ENCODE data around the gene MYL4. TPM values are rescaled to one million over a fixed set of nuclear protein-coding genes. Genes with fewer than 3 reads are reported as not detected.

The MYL4 gene
- total and polyA plus RNA-seq, 2 of the 8 experiments (the other 6 are each of a cell fraction or from before 2014, with no cell fraction given), result 0.12 TPM; not detected in 1

DNA sequence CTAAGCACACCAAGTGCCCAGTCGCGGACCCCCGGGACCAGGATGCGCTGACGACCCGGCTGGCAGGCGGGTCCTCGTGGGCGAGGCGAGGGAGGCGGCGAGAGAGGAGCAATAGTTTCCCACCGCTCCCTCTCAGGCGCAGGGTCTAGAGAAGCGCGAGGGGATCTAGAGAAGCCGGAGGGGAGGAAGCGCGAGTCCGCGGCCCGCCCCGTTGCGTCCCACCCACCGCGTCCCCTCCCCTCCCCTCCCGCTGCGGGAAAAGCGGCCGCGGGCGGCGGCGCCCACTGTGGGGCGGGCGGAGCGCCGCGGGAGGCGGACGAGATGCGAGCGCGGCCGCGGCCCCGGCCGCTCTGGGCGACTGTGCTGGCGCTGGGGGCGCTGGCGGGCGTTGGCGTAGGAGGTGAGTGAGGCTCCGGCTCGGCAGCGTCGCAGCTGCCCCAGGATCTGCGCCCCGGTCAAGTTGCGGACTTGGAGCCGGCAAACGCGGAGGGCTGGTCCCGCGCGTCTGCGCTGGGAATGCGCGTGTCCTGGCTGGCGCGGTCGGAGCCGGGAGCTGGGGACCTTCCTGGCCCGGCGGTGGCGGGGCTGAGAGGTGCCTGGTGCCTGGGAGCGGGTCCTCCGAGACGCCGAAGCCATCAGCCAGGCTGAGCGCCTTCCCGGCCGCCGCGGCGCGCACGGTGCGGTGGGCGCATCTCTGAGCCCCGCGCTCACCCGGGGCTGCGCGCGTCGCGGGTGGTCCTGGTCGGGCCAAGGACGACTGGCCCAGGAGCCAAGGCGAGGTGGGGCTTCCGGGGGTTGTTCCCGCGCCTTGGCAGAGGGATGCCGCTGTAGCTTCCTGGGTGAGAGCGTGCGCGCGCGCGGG is 44.6 kb downstream of the MYL4 start, which contains the start of gene ITGB3 (continued):
- TF ChIP-seq RBBP5 (IDR thresholded peaks at IDR 0.05; ENCODE audit: borderline replicate concordance, low read depth, low read length) (peak; percentile 70; the same call in 1 of the 2 replicates), CREB1 (IDR thresholded peaks at IDR 0.05) (peak; percentile 53; the same call in 1 of the 2 replicates), HDAC2 (IDR thresholded peaks at IDR 0.05; ENCODE audit: borderline replicate concordance in 1 of 2, low read depth in 2 of 2, low read length in 2 of 2) (peak in 1 of 2 experiments; percentile 16; a peak in 1 of 4 replicates), EZH2 (IDR thresholded peaks at IDR 0.05; ENCODE audit: low read depth, low read length, severe bottlenecking) (peak; percentile 53), EGR1 (IDR thresholded peaks at IDR 0.05; ENCODE audit: borderline replicate concordance, low read depth, low read length) (peak; percentile 37; the same call in 1 of the 2 replicates)
- TF ChIP-seq, protein P1, sequence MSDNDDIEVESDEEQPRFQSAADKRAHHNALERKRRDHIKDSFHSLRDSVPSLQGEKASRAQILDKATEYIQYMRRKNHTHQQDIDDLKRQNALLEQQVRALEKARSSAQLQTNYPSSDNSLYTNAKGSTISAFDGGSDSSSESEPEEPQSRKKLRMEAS (IDR thresholded peaks at IDR 0.05), result peak; percentile 75
- TF ChIP-seq, protein P2, sequence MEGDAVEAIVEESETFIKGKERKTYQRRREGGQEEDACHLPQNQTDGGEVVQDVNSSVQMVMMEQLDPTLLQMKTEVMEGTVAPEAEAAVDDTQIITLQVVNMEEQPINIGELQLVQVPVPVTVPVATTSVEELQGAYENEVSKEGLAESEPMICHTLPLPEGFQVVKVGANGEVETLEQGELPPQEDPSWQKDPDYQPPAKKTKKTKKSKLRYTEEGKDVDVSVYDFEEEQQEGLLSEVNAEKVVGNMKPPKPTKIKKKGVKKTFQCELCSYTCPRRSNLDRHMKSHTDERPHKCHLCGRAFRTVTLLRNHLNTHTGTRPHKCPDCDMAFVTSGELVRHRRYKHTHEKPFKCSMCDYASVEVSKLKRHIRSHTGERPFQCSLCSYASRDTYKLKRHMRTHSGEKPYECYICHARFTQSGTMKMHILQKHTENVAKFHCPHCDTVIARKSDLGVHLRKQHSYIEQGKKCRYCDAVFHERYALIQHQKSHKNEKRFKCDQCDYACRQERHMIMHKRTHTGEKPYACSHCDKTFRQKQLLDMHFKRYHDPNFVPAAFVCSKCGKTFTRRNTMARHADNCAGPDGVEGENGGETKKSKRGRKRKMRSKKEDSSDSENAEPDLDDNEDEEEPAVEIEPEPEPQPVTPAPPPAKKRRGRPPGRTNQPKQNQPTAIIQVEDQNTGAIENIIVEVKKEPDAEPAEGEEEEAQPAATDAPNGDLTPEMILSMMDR (IDR thresholded peaks at IDR 0.05; ENCODE audit: control extremely low read depth in 1 of 3, insufficient read depth in 1 of 3, low read depth in 1 of 3, low read length in 3 of 3), result peak; percentile 51 to 62 (median 52)
